NCI-H1105 (cell line): ENCODE data around the gene PPM1A.

Experiments
- DNase-seq: peaks from one replicate; lab custom pipeline; 2025; lab: John Stamatoyannopoulos, UW

The PPM1A gene

DNA sequence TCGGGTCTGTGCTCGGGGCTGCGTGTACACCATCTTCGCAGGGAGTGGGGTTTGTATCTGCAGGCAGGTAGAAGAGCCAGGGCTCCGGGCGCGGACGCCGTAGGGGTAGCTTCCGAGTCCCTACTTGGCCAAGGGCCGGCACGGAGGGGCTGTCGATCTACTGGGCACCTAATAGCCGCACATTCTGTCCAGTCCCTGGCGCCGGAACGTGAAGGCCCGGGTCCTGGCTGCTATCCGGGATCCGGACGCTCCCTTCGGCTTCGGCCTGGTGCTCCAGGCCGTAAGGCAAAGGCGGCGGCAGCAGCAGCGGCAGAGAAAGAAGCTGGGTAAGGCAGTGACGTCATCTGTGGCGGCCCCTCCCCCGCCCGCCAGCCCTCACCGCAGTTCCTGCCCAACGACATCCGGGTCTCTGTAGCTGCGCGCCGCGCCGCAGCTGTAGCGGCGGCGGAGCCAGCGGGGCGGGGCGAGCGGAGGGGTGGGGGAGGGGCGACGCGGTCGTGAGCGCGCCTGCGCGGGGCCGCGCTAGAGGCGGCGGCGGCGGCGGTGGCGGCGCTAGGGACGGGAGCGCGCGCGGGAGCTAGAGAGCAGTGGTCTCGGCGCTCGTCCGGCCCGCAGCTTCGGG, at the start of gene PPM1A:
Gene PPM1A (plus strand): TSS at position 525 of the 622 bp plus-strand sequence. CDS start 33,483 bp downstream, outside the sequence.
- peak; percentile 91 for DNase-seq

DNA sequence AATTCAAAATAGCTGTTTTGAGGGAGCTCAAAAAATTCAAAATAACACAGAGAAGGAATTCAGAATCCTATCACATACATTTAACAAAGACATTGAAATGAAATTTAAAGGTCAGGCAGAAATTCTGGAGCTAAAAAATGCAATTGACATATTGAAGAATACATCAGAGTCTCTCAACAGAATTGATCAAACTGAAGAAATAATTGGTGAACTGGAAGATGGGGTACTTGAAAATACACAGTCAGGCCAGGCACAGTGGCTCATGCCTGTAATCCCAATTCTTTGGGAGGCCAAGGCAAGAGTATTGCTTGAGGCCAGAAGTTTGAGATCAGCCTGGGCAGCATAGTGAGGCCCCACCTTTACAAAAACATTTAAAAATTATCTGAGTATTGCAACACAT, 49.7 kb upstream of the PPM1A start:
- no peak for DNase-seq

DNA sequence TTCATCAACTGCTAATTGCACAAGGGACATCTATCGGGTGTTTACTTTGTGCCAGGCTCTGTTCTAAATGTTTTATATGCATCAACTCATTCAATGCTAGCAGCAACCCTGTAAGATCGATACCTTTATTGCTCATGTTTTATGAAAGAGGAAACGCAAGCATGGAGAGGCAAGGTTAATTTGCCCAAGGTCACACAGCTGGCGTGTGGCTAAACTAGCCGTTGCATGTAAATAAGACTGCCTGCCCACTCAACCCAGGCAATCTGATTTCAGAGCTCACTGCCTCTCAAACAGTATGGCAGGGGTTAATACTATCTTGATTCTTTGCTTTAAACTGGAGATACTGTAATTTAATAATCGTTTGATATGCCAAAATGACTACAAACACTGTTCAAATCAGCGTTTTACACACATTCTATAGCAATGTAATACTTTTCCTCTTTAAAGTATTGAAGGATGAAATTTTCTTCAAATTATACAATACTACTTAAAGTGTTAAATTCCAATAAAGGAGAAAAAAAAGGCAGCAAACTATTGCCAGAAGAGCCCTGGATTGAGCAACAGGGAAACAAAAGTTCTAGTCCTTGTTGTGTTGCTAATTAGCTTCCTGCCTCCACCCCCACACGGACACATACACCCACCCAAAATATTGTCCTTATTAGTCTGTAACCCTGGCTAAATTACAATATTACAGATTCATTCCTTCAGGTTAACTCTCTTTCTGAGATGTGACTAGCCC, 44.7 kb upstream of the PPM1A start:
- no peak for DNase-seq

DNA sequence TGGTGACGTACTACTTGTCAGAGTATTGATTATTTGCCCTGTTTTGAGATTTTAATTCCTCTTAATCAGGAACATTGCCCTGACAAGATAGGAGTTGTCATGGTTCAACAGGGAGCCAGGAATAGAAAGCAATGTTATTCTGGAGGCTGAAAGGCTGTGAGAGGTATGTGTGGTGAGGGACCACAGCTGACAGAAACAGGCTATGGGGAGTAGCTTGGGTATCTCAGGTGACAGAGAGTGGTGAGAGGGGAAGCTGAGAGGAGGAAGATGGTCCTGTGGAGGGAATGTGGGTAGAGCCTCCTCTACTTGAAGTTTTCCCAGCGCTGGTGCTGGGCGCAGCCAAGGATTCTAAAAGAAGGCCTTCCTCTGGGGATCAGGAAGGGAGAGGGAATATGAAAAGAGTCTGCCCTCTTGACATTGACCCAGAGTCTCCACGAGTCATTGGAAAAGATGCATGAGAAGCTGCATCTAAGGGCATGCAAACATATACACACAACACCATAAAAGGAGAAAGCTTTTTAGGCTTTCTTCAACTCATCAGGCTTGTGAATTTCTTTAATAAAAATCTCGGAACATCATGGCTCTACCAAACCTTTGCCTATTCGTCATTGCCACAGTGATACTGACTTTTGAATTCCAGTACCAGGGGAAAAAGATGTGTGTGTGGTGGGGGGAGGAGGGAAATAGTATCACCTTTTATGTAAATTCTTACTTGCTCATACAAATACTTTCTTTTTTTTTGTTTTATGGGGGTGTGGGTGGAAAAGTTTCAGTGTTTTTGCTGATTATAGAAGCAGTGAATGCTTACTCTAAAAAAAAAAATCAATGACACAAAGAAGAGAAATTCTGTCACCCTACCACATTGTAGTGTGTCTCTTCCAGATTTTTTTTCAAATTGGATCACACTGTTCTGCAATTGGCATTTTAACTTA, 43.9 kb upstream of the PPM1A start:
- DNase-seq = no peak

DNA sequence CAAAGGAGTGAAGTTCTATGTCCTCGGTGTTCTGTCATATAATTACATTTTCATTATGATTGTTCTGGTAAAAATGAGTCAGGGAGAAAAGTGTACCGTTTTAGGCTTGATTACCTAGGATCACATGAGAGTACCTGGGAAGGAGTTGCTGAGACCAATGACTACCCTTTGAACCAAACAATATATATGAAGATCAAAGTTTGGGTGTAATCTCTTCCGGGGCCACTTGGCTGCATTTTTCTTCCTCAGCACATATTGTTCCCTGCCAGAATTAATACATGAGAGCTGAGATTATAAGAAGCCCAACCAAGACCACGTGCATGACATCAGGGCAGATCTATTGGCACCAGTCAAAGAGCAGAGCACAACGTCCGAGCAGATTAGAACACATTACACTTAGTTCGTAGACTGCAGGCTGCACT, 42.8 kb upstream of the PPM1A start:
- no peak for DNase-seq

DNA sequence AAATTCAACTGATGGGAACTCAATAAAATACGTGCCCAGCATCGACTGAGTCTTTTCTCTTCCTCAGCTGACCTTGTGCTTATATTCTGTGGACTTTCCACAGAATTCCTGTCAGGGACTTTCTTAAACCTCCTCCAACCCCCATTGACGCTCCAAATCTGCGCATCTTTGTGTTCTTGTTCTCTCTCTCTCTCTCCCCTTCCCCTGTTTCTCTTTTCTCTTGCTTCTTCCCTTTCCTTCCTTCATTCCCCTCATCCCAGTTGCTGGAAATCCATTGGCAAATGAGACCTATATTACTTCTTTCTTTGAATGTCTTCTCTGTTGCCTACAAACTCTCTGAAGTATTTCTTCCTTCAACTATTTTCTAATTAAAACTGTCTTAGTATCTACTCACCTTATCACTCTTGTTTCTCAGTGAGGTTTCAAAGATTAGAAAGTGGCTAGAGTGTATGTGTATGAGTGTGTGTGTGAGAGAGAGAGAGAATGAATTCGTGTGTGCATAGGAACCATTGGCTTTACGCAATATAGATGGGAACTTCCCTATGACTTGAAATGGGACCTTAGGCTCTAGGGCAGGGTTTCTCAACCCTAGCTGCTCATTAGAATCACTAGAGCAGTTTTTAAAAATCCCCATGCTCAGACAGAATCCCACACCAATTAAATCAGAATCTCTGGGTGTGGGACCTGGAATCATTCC, 42.0 kb upstream of the PPM1A start:
- DNase-seq = no peak

DNA sequence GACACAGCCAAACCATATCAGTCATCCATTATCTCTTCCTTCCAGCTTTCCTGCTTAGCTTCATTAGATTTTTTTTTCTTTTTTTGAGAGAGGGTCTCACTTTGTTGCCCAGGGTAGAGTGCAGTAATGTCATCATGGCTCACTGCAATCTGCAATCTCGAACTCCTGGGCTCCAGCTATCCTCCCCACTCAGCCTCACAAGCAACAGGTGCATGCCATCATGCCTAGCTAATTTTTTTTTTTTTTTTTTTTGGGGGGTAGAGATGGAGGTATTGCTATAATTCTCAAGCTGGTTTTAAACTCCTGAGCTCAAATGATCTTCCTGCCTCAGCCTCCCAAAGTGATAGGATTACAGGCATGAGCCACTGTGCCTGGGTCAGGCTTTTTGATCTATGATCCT, 38.3 kb upstream of the PPM1A start:
- DNase-seq = no peak

DNA sequence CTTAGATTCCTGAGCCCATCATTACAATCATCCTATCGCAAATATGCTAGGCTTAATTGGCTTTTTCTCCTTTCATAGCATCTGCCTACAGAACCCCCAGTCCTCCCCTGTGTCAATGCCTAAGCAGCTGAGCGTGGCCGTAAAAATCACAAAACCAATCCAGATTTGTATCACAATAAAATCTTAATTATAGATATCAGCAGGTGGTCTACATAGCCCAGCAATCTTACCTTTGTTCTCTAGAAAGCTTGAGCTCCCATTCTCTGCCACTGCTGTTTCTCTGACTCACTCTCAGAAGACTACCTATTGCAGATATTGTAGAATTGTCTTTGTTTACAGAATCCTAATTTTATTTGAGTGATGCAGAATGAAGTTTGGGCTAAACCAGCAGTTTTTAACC, 37.9 kb upstream of the PPM1A start:
- peak; percentile 37 for DNase-seq

DNA sequence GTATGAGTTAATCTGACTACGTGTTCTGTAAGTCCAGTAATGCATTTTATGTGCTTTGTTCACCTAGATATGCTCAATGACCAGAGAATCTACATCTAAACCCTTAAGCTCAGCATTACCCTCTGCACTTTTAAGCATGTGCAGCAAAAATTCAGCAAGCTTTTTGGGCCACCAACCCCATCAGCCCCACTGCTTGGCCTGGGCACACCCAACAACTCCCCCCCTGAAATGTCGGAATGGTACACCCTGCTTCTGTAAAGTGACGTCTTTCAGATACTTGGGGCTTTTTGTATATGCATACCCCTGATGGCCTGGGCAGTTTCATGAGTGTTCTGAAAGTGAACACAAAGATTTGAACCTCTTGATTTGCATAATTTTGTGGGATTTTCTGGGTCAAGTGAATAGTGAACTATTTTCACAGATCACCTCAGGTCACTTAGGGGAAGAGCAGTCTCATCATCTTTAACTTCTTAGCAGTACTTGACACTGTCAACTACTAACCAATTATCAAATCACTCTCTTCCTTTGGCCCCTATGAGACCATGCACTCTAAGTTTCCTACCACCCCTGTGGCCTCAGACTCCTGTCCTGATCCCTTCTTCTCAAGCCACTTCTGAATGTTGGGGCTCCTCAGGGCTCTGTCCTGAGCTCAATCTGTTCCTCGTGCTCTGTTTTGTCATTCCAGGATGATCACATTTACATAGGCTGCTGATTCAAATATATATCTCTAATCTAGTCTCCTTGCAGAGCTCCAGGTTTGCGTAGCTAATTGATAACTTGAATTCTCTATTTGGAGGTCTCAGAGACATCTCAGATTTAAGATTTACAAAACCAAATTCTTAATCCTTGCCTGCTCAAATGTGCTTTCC, 36.3 kb upstream of the PPM1A start:
- DNase-seq = no peak

DNA sequence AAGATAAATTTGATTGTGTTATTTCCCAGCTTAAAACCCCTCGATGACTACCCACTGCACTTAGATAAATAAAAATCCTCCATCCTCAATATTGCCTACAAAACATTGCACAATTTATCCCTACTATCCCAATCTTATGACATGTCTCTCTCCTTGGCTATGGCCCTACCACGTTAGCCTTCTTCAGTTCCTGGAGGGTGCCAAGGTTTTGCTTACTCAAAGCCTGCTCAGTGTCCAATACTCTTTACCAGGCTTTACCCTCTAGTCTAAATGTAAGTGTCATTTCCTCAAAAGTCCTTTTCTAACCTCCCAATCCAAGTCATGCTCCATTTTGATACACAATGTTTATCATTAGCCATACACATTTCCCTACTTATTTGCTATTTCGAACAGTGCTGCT, 35.0 kb upstream of the PPM1A start:
- DNase-seq = no peak

DNA sequence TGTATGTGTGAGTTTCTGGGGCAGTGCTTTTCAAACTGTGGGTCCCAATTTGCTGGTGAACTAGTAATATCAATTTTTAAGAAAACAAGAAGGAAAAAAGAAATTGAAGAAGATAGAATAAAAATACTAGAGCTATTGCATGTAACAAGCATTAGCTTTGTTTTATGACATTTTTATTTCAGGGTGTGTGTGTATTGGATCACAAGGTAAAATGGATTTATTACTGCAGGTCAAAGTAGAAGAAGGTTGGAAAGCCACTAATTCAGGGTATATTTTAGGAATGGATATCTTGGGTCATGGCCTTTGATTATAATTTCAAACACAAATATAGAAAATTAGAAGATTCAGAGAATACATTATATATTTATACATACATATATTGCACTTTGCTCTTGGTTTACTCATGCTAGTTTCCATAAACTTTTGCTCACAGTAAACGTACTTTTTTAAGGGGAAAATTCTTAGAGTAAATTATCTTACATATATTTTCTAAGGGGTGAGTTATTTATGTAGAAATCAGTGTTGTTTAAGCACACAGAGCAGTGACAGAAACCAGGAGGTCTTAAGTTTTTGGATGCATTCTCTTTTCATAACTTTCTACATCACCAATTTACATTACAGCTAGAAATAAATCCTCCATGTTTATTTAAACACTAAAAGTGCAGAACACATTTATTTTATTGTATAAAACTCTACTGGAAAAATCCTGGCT, 34.5 kb upstream of the PPM1A start:
- DNase-seq = no peak

DNA sequence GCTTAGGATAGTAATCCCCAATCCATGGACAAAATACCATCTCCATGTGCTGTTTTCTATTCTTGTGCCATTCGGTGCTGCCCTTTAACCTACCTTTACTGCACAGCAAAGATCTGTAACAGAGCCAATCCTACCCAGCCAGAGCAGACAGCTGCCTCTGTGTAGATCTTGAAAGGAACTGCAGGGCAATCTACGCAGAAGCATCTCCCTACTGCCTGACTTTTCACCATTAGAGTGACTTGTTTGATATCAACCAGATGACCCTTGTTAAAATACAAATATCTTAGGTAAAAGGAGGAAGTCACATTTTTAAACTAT, 33.9 kb upstream of the PPM1A start:
- DNase-seq = no peak

DNA sequence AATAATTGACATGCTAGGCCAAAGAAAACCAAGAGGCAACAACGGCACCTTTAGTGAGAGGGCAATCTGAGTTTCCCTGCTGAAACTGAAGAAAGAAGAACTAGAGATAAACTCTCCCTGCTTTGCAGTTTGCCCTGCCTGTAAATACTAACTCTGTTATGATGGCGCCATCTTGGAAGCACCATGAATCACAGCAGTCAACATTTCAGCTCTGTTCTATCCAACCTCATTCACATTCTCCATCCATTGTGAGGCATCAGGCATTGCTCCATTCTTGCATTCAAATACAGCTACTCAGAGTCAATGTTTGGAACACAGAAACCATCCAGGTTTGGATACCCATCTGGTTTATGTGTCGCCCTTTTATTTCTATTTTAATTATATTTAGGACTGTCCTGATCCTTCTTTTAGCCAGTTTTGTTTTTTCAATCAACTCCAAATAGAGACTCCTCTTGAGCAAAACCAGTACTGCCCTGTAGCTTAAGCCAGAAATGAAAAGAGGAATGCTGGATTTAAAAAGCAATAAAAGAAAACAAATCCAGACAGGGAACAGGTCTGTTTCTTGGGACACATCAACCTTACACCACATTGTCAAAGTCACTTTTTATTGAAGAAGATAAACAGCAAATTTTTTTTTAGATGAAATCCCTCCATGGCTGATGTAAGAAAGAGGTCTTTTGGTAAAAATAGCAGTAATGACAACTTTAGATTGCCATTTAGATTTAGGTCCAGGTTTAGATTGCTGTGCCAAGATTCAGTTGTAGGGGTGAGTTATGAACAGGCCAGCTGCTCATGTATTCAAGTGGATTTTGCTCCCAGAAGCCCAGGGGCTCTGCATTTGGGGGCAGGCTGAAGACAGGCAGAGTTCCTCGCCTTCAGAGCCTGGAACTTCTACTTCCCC, 33.3 kb upstream of the PPM1A start:
- DNase-seq = no peak

DNA sequence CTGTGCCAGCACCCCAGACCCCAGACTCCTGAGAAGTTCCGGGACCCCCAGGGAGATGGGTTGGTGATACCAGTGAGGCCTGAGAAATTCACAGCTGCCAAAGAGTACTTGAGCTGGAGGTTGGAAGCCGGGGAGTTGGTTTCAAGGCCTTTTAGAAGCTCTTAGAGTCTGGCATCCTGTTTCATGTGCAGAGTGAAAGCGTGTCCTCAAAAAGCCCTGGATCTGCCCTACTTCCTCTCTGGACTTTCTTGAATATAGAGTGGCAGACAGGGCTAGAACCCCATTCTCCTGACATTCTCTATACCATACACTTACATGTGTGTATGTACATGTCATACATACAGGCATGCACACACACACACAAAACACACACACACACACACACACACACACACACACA, 31.3 kb upstream of the PPM1A start:
- DNase-seq = no peak

DNA sequence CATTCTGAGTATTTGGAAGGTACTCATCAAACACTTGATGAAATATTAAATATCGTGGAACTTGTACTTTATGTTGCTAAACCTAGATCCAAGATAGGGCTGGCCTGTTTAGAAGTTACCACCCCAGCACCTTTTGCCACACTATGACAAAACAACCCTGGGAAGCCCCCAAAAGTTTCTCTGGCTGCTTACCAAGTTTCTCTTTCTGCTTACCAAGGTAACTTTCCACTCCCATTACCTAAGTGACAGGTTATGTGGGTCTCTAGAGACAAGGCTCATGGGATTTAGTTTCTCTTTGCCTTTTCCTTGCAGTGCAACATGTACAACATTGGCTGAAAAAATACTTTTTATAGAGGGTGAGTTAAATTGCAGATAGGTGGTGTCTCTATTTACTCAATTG, 28.9 kb upstream of the PPM1A start:
- DNase-seq = no peak

DNA sequence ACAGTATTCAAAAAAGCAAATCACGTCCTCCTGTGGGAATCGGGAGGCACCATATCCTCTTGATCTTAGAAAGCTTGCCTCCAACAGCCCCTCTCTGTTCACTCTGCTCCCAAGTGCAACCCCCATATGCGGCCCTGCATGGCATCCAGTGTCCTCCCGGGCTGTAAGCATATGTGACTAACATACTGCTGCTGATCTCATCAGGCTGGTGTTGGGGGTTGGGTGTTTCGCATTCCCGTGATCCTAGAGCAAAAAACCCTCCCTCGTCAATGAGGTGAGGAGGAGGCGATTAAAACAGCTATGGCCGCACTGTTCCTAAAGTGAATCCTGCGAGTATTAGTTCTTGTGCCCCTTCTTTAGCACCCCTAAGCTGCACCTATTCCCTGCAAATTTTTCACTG, 28.1 kb upstream of the PPM1A start:
- DNase-seq = no peak

DNA sequence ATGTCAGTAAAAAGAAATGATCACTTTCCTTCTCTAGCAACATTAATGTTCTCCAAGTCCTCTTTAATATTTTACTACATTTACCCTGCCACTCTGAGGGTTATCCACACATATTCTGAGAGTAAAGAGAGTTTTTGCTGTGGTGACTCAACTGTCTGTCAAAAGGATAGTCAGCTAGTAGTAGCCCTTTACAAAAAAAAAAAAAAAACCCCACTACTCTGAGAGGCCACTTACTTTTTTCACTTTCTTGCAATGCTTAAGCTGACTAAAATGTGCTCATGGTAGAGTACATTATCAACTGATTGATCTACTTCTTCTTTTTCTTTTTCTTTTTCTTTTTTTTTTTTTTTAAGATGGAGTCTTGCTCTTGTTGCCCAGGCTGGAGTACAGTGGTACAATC, 27.6 kb upstream of the PPM1A start:
- DNase-seq = no peak

DNA sequence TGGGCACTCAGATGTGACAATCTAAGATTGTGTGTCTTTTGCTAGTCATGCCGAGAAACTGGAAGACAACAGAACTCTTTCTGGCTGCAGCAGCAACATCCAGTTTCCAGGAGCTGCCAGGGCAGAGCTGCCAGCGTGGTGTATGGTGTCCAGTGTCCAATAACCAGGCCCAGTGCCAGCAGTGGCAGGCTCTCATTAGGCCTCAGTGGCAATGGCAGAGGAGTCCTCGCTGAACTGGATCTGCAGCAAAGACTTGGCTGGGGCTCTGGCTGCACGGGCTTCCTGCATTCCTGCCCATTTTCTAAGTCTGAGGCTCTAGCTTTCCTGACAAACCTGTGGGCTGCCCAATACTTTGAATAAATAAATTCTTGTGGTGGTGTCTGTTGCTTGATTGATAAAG, 26.2 kb upstream of the PPM1A start:
- DNase-seq = no peak

DNA sequence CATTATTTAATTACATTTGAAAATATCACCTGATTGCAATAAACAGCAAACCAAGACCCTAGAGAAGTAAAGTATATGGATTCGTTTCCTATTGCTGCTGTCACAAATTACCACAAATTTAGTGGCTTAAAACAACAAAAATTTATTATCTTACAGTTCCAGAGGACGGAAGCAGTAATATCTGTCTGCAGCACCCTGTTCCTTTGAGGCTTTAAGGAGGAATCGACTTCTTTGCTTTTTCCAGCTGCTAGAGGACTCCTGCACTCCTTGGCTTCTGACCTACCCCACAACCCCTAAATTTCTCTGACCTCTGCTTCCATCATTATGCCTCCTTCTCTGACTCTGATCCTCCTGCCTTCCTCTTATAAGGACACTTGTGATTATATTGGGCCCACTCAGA, 23.8 kb upstream of the PPM1A start:
- no peak for DNase-seq

DNA sequence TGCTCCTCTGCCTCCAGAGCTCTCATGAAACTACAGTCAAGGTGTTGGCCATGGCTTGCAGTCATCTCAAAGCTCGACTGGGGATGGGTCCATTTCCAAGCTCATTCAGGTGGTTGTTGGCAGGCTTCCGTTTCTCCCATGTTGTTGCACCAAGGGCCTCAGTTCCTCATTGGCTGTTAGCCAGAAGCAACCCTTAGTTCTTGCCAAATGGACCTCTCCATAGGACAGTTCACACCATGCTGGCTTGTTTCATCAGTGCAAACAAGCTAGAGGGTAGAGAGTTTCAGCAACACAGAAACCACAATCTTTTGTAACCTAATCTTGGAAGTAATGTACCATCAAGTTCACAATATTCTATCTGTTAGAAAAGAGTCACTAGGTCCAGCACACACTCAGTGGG, 22.7 kb upstream of the PPM1A start:
- DNase-seq = no peak
